ENCODE data around the gene LRRC4C.

LRRC4C gene

GRCh38 chr11:40825201-40825834 lies 634.1 kb downstream of the LRRC4C start:
- H3K4me3 ChIP-seq (ENCODE audit: low read depth, low read length): no peak overlapping the region
- no peak for TF ChIP-seq CTCF (IDR thresholded peaks at IDR 0.05; ENCODE audit: low read depth, low read length)

GRCh38 chr11:40819230-40819629 lies 640.2 kb downstream of the LRRC4C start:
- no peak for TF ChIP-seq CTCF (IDR thresholded peaks at IDR 0.05; ENCODE audit: low read depth, low read length)
- no peak overlapping the region for H3K4me3 ChIP-seq (ENCODE audit: low read depth, low read length)

GRCh38 chr11:40816976-40817375 lies 642.5 kb downstream of the LRRC4C start:
- no peak overlapping the region for H3K4me3 ChIP-seq (ENCODE audit: low read depth, low read length)
- no peak for TF ChIP-seq CTCF (IDR thresholded peaks at IDR 0.05; ENCODE audit: low read depth, low read length)

GRCh38 chr11:40797981-40798380 lies 661.5 kb downstream of the LRRC4C start:
- H3K4me3 ChIP-seq (ENCODE audit: low read depth, low read length): no peak overlapping the region
- no peak for TF ChIP-seq CTCF (IDR thresholded peaks at IDR 0.05; ENCODE audit: low read depth, low read length)

- TF ChIP-seq CTCF (IDR thresholded peaks at IDR 0.05; ENCODE audit: low read depth, low read length): no peak
- H3K4me3 ChIP-seq (ENCODE audit: low read depth, low read length): no peak overlapping the region
Observed at GRCh38 chr11:40787224-40787623, 672.2 kb downstream of the LRRC4C start.

GRCh38 chr11:40763046-40763445 lies 696.4 kb downstream of the LRRC4C start:
- no peak for TF ChIP-seq CTCF (IDR thresholded peaks at IDR 0.05; ENCODE audit: low read depth, low read length)
- H3K4me3 ChIP-seq (ENCODE audit: low read depth, low read length): no peak overlapping the region

GRCh38 chr11:40759341-40759740 lies 700.1 kb downstream of the LRRC4C start:
- TF ChIP-seq CTCF (IDR thresholded peaks at IDR 0.05; ENCODE audit: low read depth, low read length): no peak
- no peak overlapping the region for H3K4me3 ChIP-seq (ENCODE audit: low read depth, low read length)

Data from WI38 (cell line).